GM21576 (cell line): Measurements from ENCODE around the gene GTF3C5.
"Not testable (repeated sequence)": the region's sequence is repeated elsewhere in the genome, so short reads cannot be mapped to it uniquely, and the experiment has no call there.

Experiments used
- ATAC-seq: cut with Tn5 transposase; IDR thresholded peaks from one replicate; pipeline ENCODE4 v1.9.1; 2021; ENCODE audit warnings: mild to moderate bottlenecking, moderate library complexity; ENCODE audit not compliant: unreplicated experiment

The GTF3C5 gene

DNA sequence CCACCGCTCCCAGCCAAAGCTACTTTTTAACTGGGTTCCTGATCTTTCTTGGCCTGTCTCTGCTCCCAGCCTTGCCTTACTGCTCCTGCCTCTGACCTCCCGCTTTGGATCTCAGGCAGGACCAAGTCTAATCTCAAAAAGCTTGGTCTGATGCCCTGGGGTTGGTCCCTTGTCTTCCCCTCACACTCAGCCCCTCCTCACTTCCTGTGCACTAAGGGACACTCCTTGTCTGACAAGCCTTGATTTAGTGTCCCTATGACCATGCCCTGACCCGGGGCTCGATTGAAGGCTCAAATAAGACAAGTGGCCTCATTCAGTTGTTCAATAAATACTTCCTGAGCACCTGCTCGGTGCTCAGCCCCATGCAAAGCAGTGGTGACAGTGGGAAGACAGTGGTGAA is 3.7 kb upstream of the GTF3C5 start:
- no peak for ATAC-seq

- ATAC-seq, result no peak
Observed at GRCh38 chr9:133028221-133028620, 2.6 kb upstream of the GTF3C5 start.

GRCh38 chr9:133029994-133030316 is 842 bp upstream of the GTF3C5 start:
- ATAC-seq, result no peak

DNA sequence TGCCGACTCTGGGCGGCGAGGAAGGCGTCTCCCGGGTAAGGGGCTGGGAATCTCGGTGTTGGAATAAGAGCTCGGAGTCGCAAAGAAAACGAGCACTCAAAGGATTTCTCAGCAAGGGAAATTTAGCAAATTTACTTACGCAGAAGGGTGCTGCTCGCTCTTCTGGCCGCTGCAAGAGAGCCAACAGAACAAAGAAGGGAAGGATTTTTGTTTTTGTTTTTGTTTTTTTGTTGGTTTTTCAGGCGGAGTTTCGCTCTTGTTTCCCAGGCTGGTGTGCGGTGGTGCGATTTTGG is 279 bp downstream of the GTF3C5 start:
- ATAC-seq, result no peak

- ATAC-seq, result no peak
Observed at GRCh38 chr9:133031496-133031911, 707 bp downstream of the GTF3C5 start.

GRCh38 chr9:133032171-133032570 is 1.4 kb downstream of the GTF3C5 start:
- no peak for ATAC-seq

- no peak for ATAC-seq
Observed at GRCh38 chr9:133035669-133036068, 4.9 kb downstream of the GTF3C5 start.

- ATAC-seq, result no peak
Observed at GRCh38 chr9:133037775-133038515, 7.1 kb downstream of the GTF3C5 start.

- not testable (repeated sequence) for ATAC-seq
Observed at GRCh38 chr9:133040892-133041479, 10.2 kb downstream of the GTF3C5 start.

DNA sequence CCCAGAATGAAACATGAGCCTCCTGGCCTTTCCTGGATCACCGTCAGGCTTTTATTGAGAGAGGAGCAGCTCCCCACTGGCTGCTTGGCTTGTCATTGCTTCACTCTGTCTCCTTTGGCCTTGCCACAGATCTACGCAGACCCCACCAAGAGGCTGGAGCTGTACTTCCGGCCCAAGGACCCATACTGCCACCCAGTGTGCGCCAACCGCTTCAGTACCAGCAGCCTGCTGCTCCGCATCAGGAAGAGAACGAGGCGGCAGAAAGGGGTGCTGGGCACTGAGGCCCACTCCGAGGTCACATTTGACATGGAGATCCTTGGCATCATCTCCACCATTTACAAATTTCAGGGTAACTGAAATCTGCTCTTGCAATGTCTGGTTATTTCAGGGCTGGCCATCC is 11.2 kb downstream of the GTF3C5 start:
- no peak for ATAC-seq

DNA sequence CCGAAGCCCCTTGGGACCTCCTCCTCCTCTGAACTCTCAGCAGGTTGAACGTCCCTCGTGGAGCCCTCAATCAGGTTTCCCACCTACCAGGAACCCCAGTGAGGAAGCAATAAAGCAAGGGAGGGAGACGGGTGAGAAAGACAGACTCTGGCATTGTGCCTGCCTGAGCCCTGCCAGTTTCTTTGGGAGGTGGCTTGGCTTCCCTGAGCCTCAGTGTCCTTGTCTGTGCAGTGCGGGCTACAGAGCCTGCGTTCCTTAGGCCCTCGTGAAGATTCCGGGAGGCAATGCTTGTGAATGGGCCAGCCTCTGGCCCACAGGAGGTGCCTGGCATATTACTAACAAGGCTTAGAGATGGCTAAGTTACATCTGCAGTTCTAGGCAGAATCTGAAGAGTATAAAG is 11.9 kb downstream of the GTF3C5 start:
- no peak for ATAC-seq

DNA sequence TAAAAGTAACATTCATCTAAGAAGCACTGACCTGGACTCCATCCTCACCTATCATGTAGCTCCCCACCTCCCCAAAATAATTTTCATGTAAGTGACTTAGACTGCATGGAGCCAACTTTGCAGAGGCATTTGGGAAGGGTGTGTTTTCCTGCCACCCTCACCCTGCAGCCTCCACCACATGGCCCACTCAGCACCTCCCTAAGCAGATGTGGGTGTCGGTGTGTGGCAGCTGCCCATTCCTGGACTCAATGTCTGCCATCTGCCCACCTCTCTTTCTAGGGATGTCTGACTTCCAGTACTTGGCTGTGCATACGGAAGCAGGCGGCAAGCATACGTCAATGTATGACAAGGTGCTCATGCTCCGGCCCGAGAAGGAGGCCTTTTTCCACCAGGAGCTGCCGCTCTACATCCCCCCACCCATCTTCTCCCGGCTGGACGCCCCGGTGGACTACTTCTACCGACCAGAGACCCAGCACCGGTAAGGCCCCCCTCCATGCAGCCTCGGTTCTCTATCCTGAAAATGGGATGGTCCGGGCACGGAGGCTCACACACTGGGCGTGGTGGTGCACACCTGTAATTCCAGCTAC is 12.7 kb downstream of the GTF3C5 start:
- no peak for ATAC-seq

GRCh38 chr9:133044125-133044524 is 13.3 kb downstream of the GTF3C5 start:
- no peak for ATAC-seq

DNA sequence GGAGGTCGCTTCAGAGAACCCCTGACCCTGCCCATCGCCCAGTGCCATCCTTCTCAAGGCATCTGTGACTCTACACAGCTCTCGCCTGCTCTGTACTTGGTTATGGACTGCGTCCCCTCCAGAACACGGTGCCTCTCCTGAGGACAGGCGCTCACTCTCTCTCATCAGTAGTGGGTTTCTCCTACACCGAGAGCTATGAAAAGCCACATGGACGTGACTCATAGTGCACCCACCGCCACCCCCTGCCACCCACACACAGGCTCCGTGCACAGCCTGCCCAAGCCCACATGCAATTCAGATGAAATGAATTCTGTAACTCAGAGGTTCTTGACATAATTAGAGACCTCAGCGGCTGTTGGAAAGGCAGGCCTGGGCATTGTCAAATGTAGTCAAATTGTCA is 13.9 kb downstream of the GTF3C5 start:
- ATAC-seq, result no peak

DNA sequence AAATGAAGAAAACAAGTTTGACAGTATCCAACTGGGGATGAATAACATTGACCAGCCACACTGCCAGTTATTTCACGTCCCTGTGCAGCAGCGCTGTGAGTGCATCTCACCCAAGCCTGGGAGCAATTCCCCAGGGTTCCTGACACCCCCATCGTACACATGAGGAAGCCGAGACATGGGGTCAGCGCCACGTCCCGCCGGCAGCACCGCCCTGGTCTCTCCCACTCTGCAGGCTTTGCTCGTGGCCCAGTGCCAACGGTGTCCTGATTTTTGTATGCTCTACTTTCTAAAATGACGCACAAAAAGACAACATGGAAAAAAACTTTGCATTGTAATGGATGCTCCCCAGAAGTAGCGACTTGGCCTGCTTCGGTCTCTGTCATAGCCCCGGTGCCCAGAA is 14.3 kb downstream of the GTF3C5 start:
- ATAC-seq, result no peak

DNA sequence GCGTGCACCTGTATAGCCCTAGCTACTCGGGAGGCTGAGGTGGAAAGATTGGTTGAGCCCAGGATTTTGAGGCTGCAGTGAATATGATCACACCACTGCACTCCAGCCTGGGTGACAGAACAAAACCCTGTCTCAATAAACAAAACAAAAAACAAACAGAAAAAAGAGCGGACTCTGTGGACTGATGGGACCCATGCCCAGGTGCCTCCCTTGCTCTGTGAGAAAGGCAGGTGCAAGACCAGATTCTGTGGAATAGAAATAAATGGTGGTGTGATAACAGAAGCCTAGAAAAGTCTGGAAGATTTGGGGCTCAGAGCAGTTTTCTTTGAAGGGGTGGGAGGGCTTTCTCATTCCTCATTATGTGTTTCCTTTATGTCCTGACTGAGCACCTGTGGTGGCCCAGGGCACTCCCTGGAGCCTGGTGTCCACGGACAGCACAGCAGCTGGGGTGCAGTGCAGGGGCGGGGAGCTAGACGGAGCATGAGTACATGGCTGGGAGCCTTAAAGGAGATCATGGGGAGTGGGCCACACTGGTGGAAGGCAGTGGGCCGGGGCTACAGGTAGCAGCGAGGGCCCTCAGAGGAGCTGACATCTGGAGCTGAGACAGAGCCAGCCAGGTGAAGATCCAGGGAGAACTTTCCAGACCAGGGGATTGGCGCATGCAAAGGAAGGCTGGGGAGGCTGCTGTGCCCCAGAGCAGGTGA is 15.6 kb downstream of the GTF3C5 start:
- no peak for ATAC-seq

GRCh38 chr9:133046900-133047295 is 16.1 kb downstream of the GTF3C5 start:
- ATAC-seq, result no peak

DNA sequence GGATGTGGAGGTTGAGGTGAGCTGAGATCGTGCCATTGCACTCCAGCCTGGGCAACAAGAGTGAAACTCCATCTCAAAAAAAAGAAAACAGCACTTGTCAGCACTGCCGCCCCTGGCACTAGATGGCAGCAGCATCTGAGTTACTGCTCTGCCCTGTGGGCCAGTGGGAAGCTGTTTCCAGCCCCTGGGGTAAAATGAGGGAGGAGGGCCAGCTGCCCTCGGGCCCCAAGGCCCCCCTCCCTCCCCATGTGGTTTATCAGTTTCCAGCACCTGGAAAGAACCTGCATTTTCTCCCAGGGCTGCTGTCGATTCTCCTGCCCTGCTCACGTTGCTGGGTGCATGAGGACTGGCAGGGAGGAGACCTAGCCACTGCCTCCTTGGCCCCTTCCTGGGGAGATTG is 17.8 kb downstream of the GTF3C5 start:
- ATAC-seq, result no peak

DNA sequence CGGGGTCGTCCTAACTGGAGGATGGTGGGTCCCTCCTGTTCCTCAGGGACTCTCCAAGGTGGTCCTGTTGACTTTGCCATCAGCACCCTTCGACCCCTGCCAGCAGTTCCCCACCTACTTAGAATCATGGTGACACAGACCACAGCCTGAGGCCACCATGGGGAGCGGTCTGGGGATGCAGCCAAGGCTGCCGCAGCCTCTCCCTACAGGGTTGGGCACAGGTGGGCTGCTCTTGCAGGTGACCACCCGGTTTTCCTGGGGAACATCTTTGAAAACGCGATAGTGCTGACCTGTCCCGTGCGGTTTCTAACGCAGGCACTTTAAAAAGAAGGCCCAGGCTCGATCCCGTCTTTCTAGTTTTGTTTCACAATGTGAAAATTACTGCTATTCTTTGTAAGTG is 18.2 kb downstream of the GTF3C5 start:
- no peak for ATAC-seq

- ATAC-seq, result no peak
Observed at GRCh38 chr9:133050142-133050541, 19.3 kb downstream of the GTF3C5 start.

- ATAC-seq, result no peak
Observed at GRCh38 chr9:133050781-133051180, 20.0 kb downstream of the GTF3C5 start.

GRCh38 chr9:133051281-133051900 is 20.6 kb downstream of the GTF3C5 start:
- ATAC-seq, result no peak
